HG02759 (cell line): ENCODE measurements around the gene ZBTB17.

Experiments used
- ATAC-seq: cut with Tn5 transposase; IDR thresholded peaks from one replicate; pipeline ENCODE4 v1.9.1; 2021; ENCODE audit warnings: mild to moderate bottlenecking, moderate library complexity; ENCODE audit not compliant: unreplicated experiment

The ZBTB17 gene

GRCh38 chr1:15962671-15963362, 13.1 kb downstream of the ZBTB17 start:
- no peak for ATAC-seq

GRCh38 chr1:15962176-15962575, 13.7 kb downstream of the ZBTB17 start:
- ATAC-seq = no peak

- no peak for ATAC-seq
Measured at GRCh38 chr1:15961492-15961891, 14.4 kb downstream of the ZBTB17 start.

- no peak for ATAC-seq
Measured at GRCh38 chr1:15960808-15961207, 15.1 kb downstream of the ZBTB17 start.

- ATAC-seq = no peak
Measured at GRCh38 chr1:15959827-15960446, 16.0 kb downstream of the ZBTB17 start.

GRCh38 chr1:15959424-15959823, 16.5 kb downstream of the ZBTB17 start:
- no peak for ATAC-seq

GRCh38 chr1:15958793-15959192, 17.1 kb downstream of the ZBTB17 start:
- no peak for ATAC-seq

- ATAC-seq = no peak
Measured at GRCh38 chr1:15958111-15958510, 17.8 kb downstream of the ZBTB17 start.

GRCh38 chr1:15957221-15958095, 18.4 kb downstream of the ZBTB17 start:
- ATAC-seq = no peak

GRCh38 chr1:15956150-15956549, 19.8 kb downstream of the ZBTB17 start:
- ATAC-seq = no peak

- no peak for ATAC-seq
Measured at GRCh38 chr1:15955552-15955951, 20.3 kb downstream of the ZBTB17 start.

GRCh38 chr1:15954316-15954715, 21.6 kb downstream of the ZBTB17 start:
- ATAC-seq = no peak

- no peak for ATAC-seq
Measured at GRCh38 chr1:15953791-15954241, 22.1 kb downstream of the ZBTB17 start.

GRCh38 chr1:15953294-15953771, 22.6 kb downstream of the ZBTB17 start:
- ATAC-seq = no peak

- ATAC-seq = no peak
Measured at GRCh38 chr1:15952317-15953258, 23.3 kb downstream of the ZBTB17 start.

- no peak for ATAC-seq
Measured at GRCh38 chr1:15951341-15952153, 24.4 kb downstream of the ZBTB17 start.

- ATAC-seq = no peak
Measured at GRCh38 chr1:15950763-15951295, 25.1 kb downstream of the ZBTB17 start.

GRCh38 chr1:15950302-15950701, 25.6 kb downstream of the ZBTB17 start:
- ATAC-seq = no peak
